HepG2 (cell line): ENCODE results near the gene RBM5.

ENCODE experiments used
- ATAD3A ChIP-seq: sonication (generic); formaldehyde crosslinking; IDR thresholded peaks from 2 replicates; pipeline ENCODE4 v1.4.0; 2020; ENCODE audit warnings: missing genetic modification reagents
- POLR2A ChIP-seq, 2 experiments: IDR thresholded peaks; 2 replicates each; pipeline ENCODE4 v1.6.1; 2011; ENCODE audit warnings: low read depth in 2 of 2, low read length in 2 of 2, mild to moderate bottlenecking in 1 of 2, moderate library complexity in 1 of 2; ENCODE audit not compliant: insufficient read depth in 1 of 2
- ZC3H4 ChIP-seq: sonication (generic); formaldehyde crosslinking; IDR thresholded peaks from 2 replicates; pipeline ENCODE4 v1.4.0; 2020; ENCODE audit warnings: missing genetic modification reagents, borderline replicate concordance
- ZNF3 ChIP-seq: IDR thresholded peaks from 2 replicates; pipeline ENCODE4 v1.7.0; 2017; ENCODE audit warnings: inconsistent platforms
- ZNF484 ChIP-seq: sonication (generic); formaldehyde crosslinking; IDR thresholded peaks from 2 replicates; pipeline ENCODE4 v1.5.1; 2020; ENCODE audit warnings: mild to moderate bottlenecking, low read depth, missing genetic modification reagents, borderline replicate concordance
- TF ChIP-seq, protein P1 (sequence below): sonication (generic); formaldehyde crosslinking; IDR thresholded peaks from 2 replicates; pipeline ENCODE4 v1.5.0; 2020; ENCODE audit warnings: mild to moderate bottlenecking, missing genetic modification reagents, moderate library complexity
- TF ChIP-seq, protein P2 (sequence below): sonication (generic); formaldehyde crosslinking; IDR thresholded peaks from 2 replicates; pipeline ENCODE4 v1.5.0; 2020; ENCODE audit warnings: mild to moderate bottlenecking, missing genetic modification reagents
- TF ChIP-seq, protein P3 (sequence below): sonication (generic); formaldehyde crosslinking; IDR thresholded peaks from 2 replicates; pipeline ENCODE4 v1.5.1; 2020; ENCODE audit warnings: missing genetic modification reagents, mild to moderate bottlenecking, borderline replicate concordance

DNA sequence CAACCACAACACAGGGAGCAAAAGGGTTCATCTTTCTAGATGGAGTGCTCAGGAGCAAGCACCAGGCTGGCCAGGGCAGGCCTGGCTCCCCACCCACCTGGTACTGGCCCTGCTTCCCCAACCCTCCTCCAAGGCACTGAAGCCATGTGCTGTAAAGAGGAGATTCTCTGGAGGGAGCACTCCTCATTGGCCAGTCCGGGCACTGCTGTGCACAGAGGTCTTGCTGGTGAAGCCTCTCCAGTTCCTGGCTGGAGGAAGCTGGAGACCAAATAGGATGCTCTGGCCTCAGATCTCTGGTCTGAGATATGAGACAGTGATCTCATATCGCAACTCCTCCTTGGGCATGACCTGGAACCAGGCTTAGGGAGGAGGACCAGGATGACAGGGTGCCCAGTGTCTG lies 58.7 kb downstream of the RBM5 start:
- TF ChIP-seq ZC3H4 (no peak), ZNF484 (CRISPR knock-in tag) (no peak), ZNF3 (no peak), POLR2A (IDR thresholded peaks at IDR 0.05; ENCODE audit: insufficient read depth in 1 of 2, low read depth in 2 of 2, low read length in 2 of 2) (no peak), ATAD3A (CRISPR knock-in tag) (no peak)
- TF ChIP-seq, protein P1, sequence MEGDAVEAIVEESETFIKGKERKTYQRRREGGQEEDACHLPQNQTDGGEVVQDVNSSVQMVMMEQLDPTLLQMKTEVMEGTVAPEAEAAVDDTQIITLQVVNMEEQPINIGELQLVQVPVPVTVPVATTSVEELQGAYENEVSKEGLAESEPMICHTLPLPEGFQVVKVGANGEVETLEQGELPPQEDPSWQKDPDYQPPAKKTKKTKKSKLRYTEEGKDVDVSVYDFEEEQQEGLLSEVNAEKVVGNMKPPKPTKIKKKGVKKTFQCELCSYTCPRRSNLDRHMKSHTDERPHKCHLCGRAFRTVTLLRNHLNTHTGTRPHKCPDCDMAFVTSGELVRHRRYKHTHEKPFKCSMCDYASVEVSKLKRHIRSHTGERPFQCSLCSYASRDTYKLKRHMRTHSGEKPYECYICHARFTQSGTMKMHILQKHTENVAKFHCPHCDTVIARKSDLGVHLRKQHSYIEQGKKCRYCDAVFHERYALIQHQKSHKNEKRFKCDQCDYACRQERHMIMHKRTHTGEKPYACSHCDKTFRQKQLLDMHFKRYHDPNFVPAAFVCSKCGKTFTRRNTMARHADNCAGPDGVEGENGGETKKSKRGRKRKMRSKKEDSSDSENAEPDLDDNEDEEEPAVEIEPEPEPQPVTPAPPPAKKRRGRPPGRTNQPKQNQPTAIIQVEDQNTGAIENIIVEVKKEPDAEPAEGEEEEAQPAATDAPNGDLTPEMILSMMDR (CRISPR knock-in tag): no peak
- TF ChIP-seq, protein P2, sequence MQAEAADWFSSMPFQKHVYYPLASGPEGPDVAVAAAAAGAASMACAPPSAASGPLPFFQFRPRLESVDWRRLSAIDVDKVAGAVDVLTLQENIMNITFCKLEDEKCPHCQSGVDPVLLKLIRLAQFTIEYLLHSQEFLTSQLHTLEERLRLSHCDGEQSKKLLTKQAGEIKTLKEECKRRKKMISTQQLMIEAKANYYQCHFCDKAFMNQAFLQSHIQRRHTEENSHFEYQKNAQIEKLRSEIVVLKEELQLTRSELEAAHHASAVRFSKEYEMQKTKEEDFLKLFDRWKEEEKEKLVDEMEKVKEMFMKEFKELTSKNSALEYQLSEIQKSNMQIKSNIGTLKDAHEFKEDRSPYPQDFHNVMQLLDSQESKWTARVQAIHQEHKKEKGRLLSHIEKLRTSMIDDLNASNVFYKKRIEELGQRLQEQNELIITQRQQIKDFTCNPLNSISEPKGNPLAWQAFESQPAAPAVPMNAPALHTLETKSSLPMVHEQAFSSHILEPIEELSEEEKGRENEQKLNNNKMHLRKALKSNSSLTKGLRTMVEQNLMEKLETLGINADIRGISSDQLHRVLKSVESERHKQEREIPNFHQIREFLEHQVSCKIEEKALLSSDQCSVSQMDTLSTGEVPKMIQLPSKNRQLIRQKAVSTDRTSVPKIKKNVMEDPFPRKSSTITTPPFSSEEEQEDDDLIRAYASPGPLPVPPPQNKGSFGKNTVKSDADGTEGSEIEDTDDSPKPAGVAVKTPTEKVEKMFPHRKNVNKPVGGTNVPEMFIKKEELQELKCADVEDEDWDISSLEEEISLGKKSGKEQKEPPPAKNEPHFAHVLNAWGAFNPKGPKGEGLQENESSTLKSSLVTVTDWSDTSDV (CRISPR knock-in tag): no peak
- TF ChIP-seq, protein P3, sequence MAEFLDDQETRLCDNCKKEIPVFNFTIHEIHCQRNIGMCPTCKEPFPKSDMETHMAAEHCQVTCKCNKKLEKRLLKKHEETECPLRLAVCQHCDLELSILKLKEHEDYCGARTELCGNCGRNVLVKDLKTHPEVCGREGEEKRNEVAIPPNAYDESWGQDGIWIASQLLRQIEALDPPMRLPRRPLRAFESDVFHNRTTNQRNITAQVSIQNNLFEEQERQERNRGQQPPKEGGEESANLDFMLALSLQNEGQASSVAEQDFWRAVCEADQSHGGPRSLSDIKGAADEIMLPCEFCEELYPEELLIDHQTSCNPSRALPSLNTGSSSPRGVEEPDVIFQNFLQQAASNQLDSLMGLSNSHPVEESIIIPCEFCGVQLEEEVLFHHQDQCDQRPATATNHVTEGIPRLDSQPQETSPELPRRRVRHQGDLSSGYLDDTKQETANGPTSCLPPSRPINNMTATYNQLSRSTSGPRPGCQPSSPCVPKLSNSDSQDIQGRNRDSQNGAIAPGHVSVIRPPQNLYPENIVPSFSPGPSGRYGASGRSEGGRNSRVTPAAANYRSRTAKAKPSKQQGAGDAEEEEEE (CRISPR knock-in tag): no peak
